GM18505 (cell line): ENCODE measurements around the gene HOMER2.

Experiments used
- ATAC-seq: cut with Tn5 transposase; IDR thresholded peaks from one replicate; pipeline ENCODE4 v1.9.1; 2021; ENCODE audit not compliant: unreplicated experiment
- POLR2A ChIP-seq: IDR thresholded peaks from 4 replicates; pipeline ENCODE4 v1.6.1; 2011; ENCODE audit warnings: borderline replicate concordance; ENCODE audit not compliant: insufficient read depth, insufficient read length; ENCODE audit errors: extremely low read depth

HOMER2 gene

DNA sequence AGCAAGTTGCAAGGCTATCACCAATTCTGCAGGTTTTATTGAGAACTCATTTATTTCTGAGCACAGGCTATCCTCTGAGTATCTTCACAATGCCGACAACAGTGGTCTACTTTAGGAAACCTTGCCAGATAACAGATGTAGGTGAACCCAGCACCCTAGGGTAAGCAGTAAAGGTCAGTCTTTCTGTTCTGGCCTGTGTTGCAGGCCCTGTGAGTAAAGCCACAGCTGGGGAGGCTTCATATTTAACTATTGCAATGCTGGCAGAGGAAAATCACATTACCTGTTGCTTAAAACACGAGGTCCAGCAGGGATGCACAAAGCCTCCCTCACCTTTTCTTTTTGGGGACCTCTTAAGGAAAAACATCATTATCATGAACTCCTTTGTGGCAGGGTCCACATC lies 87.6 kb downstream of the HOMER2 start:
- no peak for ATAC-seq
- TF ChIP-seq POLR2A, result no peak

- no peak for TF ChIP-seq POLR2A
- ATAC-seq, result no peak
Measured at GRCh38 chr15:82862886-82863285, 89.6 kb downstream of the HOMER2 start.

DNA sequence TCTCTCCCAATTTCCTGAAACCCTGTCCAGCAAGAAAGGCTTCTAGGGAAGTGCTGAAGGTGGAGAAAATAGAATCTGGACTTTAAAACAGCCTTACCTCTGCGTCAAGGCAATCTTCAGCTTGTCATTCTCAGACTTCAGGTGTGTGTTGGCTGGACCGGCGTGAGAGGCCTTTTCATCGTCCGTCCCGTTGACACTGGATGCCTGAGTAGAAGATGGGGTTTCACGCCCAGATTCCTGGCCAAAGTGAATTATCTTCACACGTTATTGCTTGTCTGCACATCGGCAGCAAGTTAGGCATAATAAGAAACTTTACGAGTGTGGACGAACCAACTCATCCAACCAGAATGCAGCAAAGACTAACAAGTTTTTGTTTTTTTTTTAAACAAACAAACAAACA lies 93.6 kb downstream of the HOMER2 start:
- no peak for ATAC-seq

DNA sequence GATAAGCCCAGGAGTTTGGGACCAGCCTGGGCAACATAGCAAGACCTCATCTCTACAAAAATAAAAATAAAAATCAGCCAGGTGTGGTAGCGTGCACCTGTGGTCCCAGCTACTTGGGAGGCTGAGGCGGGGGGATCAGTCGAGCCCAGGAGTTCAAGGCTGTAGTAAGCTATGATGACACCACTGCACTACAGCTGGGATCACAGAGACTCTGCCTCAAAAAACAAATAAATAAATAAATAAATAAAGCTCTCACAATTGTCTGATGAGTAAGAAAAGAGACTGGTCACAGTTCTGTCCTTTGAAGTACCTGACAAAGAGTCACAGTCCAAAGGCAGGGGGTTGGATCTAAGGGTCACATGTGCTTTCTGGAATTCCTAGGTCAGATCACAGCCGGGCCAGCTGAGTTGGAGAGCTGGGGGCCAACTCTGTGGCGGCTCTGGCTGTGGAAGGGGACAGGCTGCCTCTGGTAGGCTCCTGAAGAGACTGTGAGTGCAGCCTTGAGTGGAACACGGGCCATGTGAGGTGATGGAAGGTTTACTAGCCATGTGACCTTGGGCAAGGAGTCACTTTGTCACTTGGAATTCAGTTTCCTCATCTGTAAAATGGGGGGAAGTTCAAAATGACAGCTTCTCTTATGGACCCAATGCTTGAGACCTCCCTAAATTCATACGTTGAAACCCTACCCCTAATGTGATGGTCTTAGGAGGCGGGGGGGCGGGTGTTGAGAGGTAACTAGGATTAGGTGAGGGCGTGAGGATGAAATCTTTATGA lies 95.9 kb downstream of the HOMER2 start:
- no peak for TF ChIP-seq POLR2A
- ATAC-seq, result no peak

More for the DNA sequence above, 93.6 kb downstream of the HOMER2 start:
- no peak for TF ChIP-seq POLR2A

GRCh38 chr15:82855286-82856100 lies 97.0 kb downstream of the HOMER2 start:
- no peak for TF ChIP-seq POLR2A
- no peak for ATAC-seq

GRCh38 chr15:82854554-82854953 lies 98.0 kb downstream of the HOMER2 start:
- TF ChIP-seq POLR2A, result no peak
- no peak for ATAC-seq

GRCh38 chr15:82852941-82853561 lies 99.5 kb downstream of the HOMER2 start:
- no peak for TF ChIP-seq POLR2A
- no peak for ATAC-seq

DNA sequence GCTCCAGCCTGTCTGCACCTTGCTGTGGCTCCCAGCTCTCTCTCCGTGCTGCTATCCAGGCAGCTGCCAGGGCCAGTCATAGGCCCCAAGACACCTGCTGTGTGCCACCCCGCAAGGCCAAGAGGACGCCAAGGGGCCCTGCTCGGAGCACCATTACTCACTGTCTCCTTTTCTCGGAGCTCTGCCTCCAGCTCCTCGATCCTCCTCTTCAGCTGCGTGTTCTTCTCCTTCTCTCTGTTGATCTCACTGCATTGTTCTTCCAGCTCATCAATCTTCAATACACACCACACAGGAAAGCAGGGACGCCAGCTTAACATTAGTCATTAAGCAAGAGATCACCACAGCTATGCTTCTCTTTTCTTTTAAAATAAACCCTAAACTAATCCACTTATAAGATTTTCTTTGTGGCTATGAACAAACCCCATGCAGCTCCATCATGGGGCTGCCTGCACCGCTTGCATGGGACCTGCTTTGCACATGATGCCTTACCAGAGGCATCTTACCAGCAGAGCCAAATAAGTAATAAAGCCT lies 100.5 kb downstream of the HOMER2 start:
- TF ChIP-seq POLR2A, result no peak
- ATAC-seq, result no peak

- ATAC-seq, result no peak
Measured at GRCh38 chr15:82851306-82851850, 101.1 kb downstream of the HOMER2 start.

DNA sequence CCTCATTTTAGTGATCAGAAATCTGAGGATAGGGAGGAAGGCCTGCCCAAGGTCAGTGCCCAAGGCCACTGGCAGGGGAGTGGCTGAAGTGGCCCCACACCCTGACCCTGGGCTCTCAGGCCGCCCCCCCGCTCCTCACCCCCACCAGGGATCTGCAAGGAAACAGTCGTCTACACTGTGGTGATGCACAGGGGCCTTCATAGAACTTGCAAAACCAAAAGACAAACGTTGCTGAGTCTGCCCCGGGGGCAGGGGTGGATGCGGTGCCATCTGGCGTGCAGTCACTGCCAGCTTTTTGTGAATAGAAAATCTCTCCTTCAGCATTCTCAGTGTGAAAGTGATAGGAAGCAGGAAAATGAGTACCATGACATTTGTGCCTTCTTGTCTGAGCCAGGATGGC lies 101.8 kb downstream of the HOMER2 start:
- ATAC-seq, result no peak
- TF ChIP-seq POLR2A, result no peak

More at GRCh38 chr15:82851306-82851850, 101.1 kb downstream of the HOMER2 start:
- no peak for TF ChIP-seq POLR2A

- no peak for ATAC-seq
- TF ChIP-seq POLR2A, result no peak
Measured at GRCh38 chr15:82849556-82850512, 102.7 kb downstream of the HOMER2 start.
